Measurements from ENCODE around the gene STK32B. TPM values are rescaled to one million over a fixed set of nuclear protein-coding genes. Genes with fewer than 3 reads are reported as not detected.

STK32B gene
- total RNA-seq, 2 experiments from 2014 or later = not detected

GRCh38 chr4:5127556-5127955 lies 76.3 kb downstream of the STK32B start:
- Histone ChIP-seq H3K27ac (ENCODE audit: low read depth, low read length, poor library complexity, severe bottlenecking) (no peak overlapping the region), H2AFZ (ENCODE audit: low read length) (no peak overlapping the region), H3K36me3 (ENCODE audit: insufficient read depth, low read length) (no peaks in the 10 kb centered on the region), H3K4me2 (ENCODE audit: low read length) (no peak overlapping the region), H3K4me1 (ENCODE audit: insufficient read depth, low read length, poor library complexity, severe bottlenecking) (no peaks in the 10 kb centered on the region), H3K79me2 (ENCODE audit: insufficient read depth, low read depth, low read length) (no peaks in the 10 kb centered on the region), H3K9me2 (ENCODE audit: insufficient read depth, low read length) (no peaks in the 10 kb centered on the region), H3K9me3 (ENCODE audit: low read length) (no peaks in the 10 kb centered on the region), H4K20me1 (ENCODE audit: insufficient read depth, low read length) (no peaks in the 10 kb centered on the region), H3K4me3 (ENCODE audit: low read depth, low read length, poor library complexity, severe bottlenecking) (no peak overlapping the region)
- no peak for DNase-seq (ENCODE audit: low spot score)
- ChIA-PET POLR2A (no interaction called here), CTCF (ENCODE audit: unreplicated experiment) (no interaction called here)
- TF ChIP-seq CTCF (conservative IDR thresholded peaks at IDR 0.05; ENCODE audit: low read length) (no peak), EZH2phosphoT487 (IDR thresholded peaks at IDR 0.05; ENCODE audit: borderline replicate concordance, low read depth, low read length) (no peak)
- no TSS peak for BruUV-seq (replicated peaks)
- intact Hi-C loops (cut with micrococcal nuclease; ENCODE audit: unreplicated experiment) = no loop called here

DNA sequence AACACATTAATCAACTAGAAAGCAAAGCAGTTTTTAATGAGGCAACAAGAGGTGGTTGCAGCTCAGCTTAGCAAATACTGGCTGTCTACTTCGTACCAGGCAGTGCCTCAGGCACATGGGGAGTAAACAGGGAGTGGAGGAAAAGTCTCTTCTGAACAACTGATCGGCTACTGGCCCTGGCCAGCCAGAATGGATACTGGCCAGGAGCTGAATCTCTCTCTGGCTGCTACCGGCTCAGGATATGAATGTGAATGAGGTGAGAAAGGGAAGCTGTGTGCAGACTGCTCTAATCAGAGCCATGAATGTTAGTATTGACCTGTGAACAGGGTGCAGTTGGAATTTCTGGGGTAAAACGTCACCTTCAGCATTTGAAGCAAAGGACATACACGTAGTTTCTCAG lies 77.3 kb downstream of the STK32B start:
- no peak overlapping the region for H3K4me3 ChIP-seq (ENCODE audit: low read depth, low read length, poor library complexity, severe bottlenecking)
- no peak overlapping the region for H3K27ac ChIP-seq (ENCODE audit: low read depth, low read length, poor library complexity, severe bottlenecking)
- no TSS peak for BruUV-seq (replicated peaks)
- no peaks in the 10 kb centered on the region for H3K9me2 ChIP-seq (ENCODE audit: insufficient read depth, low read length)
- no peak overlapping the region for H3K4me2 ChIP-seq (ENCODE audit: low read length)
- no peaks in the 10 kb centered on the region for H3K36me3 ChIP-seq (ENCODE audit: insufficient read depth, low read length)
- DNase-seq (ENCODE audit: low spot score) = no peak
- ChIA-PET CTCF (ENCODE audit: unreplicated experiment) (no interaction called here), POLR2A (no interaction called here)
- no peaks in the 10 kb centered on the region for H3K9me3 ChIP-seq (ENCODE audit: low read length)
- intact Hi-C loops (cut with micrococcal nuclease; ENCODE audit: unreplicated experiment) = no loop called here
- no peaks in the 10 kb centered on the region for H3K79me2 ChIP-seq (ENCODE audit: insufficient read depth, low read depth, low read length)
- no peak overlapping the region for H2AFZ ChIP-seq (ENCODE audit: low read length)
- no peaks in the 10 kb centered on the region for H4K20me1 ChIP-seq (ENCODE audit: insufficient read depth, low read length)
- TF ChIP-seq CTCF (conservative IDR thresholded peaks at IDR 0.05; ENCODE audit: low read length) (no peak), EZH2phosphoT487 (IDR thresholded peaks at IDR 0.05; ENCODE audit: borderline replicate concordance, low read depth, low read length) (no peak)
- H3K4me1 ChIP-seq (ENCODE audit: insufficient read depth, low read length, poor library complexity, severe bottlenecking) = no peaks in the 10 kb centered on the region

DNA sequence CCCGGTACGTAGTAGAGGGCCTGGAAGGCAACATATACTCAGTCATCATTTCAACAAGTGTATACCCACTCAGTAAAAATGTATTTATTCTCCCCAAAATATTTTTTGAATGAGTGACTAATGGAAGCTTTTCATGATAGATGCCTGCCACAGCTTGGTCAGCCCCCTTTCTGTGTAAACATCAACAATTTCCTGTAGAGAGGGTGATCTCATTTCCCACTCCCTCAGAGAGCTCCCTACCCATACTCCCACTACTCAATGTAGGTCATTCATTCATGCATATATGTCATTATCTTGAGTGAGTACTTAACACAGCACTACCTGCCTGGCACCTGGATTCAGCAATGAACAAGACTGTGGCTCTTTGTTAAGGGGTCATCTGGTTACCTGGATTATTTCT lies 81.9 kb downstream of the STK32B start:
- ChIA-PET POLR2A (no interaction called here), CTCF (ENCODE audit: unreplicated experiment) (no interaction called here)
- no peak for DNase-seq (ENCODE audit: low spot score)
- no peaks in the 10 kb centered on the region for H3K9me2 ChIP-seq (ENCODE audit: insufficient read depth, low read length)
- H4K20me1 ChIP-seq (ENCODE audit: insufficient read depth, low read length) = no peaks in the 10 kb centered on the region
- intact Hi-C loops (cut with micrococcal nuclease; ENCODE audit: unreplicated experiment) = no loop called here
- TF ChIP-seq CTCF (conservative IDR thresholded peaks at IDR 0.05; ENCODE audit: low read length) (no peak), EZH2phosphoT487 (IDR thresholded peaks at IDR 0.05; ENCODE audit: borderline replicate concordance, low read depth, low read length) (no peak)
- H3K79me2 ChIP-seq (ENCODE audit: insufficient read depth, low read depth, low read length) = no peaks in the 10 kb centered on the region
- no peak overlapping the region for H2AFZ ChIP-seq (ENCODE audit: low read length)
- no peak overlapping the region for H3K27ac ChIP-seq (ENCODE audit: low read depth, low read length, poor library complexity, severe bottlenecking)
- no peaks in the 10 kb centered on the region for H3K36me3 ChIP-seq (ENCODE audit: insufficient read depth, low read length)
- H3K4me3 ChIP-seq (ENCODE audit: low read depth, low read length, poor library complexity, severe bottlenecking) = no peak overlapping the region
- no peaks in the 10 kb centered on the region for H3K4me1 ChIP-seq (ENCODE audit: insufficient read depth, low read length, poor library complexity, severe bottlenecking)
- H3K9me3 ChIP-seq (ENCODE audit: low read length) = no peaks in the 10 kb centered on the region
- BruUV-seq (replicated peaks) = no TSS peak
- H3K4me2 ChIP-seq (ENCODE audit: low read length) = no peak overlapping the region
